HG03442 (cell line): ENCODE data around the gene ITGB2.

Experiments
- ATAC-seq: cut with Tn5 transposase; IDR thresholded peaks from one replicate; pipeline ENCODE4 v1.9.1; 2021; ENCODE audit warnings: mild to moderate bottlenecking, moderate library complexity; ENCODE audit not compliant: unreplicated experiment

Gene ITGB2

DNA sequence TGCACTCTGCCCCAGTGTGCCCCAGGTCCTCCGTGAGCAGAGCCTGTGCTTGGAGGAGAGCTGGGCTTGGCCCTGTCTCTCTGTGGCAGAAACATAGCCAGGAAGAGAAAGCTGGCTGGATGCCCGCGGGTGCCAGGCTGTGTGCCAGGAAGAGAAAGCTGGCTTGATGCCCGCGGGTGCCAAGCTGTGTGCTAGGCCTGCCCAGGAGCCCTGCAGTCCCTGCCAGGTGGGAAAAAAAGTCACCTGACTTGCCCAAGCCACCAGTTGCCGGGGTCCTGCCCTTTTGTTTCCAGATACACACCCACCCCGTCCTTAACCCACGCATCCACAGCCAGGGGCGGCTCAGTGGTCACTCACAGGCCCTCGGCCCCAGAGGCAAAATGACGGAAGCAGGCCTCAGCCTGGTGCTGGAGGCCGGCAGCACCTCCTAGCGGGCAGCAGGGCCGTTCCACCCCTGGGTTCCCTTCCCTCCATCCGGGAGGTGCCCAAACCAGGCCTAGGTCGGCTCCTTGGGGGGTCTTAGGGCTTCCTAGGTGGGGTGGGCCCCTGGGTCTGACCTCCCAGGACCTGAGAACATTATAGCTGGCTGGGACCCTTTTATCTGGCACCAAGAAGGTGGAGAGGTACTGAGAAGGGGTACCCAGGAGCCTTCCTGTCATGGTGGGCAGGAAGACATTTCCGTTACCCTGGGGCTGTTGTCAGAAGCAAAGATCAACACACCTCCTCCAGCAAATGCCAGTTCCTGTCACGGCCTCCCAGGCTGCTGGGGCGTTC, 9.1 kb downstream of the ITGB2 start:
- ATAC-seq, result no peak

- ATAC-seq, result no peak
Observed at GRCh38 chr21:44911068-44911383, 9.7 kb downstream of the ITGB2 start.

GRCh38 chr21:44910229-44911067, 10.3 kb downstream of the ITGB2 start:
- ATAC-seq, result no peak

DNA sequence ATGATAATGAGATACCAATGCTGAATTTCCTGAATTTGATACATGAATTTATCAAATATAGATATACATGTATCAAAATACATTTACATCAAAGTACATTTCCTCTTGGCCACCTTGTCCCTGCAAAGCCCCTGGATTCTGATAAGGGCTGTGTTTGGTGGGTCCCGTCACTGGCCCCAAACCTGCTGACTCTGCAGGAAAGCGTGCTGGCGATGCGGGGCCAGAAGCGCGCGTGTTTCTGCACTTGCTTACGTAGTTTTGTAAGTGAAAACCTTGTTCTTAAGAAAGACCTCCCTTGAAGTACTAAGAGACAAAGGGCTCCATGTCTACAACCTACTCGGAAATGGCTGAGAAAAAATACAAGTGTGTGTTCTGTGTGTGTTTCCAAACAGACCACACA, 11.0 kb downstream of the ITGB2 start:
- no peak for ATAC-seq

GRCh38 chr21:44908908-44909307, 11.8 kb downstream of the ITGB2 start:
- no peak for ATAC-seq

GRCh38 chr21:44907966-44908895, 12.5 kb downstream of the ITGB2 start:
- ATAC-seq, result no peak

DNA sequence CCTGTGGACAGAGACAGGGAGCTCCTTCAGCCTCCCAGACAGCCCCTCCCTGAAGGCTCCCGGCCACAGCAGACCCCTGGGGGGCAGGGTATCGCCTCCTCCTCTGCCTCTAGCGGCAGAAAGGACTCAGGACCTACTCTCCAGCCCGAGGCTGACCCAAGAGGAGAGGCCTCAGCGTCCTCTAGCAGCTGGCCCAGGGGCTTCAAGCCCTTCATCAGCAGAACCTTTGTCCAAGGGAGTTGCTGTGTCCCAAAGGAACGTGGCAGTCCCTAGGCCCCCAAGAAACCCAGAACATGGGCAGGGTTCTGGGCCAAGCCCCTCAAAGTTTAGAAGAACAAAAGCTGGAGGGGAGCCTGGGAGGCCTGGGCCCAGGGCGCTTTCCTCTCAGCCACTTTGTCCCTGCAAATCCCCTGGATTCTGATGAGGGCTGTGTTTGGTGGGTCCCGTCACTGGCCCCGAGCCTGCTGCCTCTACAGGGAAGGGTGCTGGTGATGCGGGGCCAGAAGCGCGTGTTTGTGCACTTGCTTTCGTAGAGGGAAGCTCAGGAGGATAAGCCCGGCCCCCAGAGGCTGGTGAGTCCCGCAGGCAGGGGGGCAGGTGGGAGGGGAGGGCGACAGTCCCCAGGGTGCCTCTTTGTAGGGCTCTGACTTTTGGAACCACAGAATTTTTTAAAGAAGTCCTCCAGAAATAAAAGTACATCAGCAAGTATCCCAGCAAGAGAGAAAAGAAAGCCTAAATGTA, 13.3 kb downstream of the ITGB2 start:
- no peak for ATAC-seq

DNA sequence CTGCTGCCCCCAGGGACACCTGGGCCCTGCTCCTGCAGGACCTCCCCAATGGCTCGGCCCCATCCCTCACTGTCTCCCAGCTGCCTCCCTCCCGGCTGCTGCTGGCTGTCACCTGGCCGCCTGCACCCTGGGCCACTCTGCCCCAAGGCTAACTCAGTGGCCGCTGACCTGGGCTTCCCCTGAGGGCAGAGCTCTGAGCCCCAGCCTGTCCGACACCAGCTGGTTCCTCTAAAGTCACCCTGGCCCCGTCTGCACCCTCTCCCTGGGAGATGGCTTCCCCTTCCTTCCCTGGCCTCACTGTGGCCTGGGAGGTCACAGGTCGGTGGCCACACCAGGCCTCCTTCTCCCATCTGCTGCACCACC, 15.0 kb downstream of the ITGB2 start:
- no peak for ATAC-seq

DNA sequence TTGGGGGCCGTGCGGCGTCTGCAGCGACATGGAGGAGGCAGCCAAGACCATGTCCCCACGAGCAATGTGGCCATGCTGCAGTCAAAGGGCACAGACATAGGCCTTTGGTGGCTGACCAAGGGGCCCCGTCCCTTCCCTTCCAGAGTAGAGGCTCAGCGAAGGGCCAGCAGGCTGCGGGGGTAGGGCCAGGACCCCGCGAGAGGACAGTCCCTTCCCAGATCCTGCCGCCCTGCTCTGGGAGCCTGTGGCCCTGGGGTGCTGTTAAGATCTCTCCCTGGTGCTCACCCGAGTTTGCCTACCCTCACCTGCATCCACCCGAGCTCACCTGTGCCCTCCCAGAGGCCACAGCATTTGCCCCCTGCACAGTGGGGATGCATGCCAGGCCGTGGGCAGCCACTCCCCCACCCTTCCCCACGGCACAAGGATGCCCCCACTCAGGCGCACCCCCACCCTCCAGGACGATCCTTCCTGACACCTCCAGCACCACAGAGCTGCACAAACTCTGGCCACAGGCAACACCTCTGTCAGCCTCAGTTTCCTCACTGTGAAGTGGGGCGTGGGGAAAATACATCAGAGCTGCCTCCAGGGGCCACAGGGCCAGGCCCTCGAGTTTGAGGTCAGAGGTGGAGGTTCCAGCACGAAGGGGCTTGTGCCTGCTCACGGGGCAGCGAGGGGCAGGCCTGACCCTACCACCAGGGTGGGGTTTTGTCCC, 15.5 kb downstream of the ITGB2 start:
- ATAC-seq, result no peak

DNA sequence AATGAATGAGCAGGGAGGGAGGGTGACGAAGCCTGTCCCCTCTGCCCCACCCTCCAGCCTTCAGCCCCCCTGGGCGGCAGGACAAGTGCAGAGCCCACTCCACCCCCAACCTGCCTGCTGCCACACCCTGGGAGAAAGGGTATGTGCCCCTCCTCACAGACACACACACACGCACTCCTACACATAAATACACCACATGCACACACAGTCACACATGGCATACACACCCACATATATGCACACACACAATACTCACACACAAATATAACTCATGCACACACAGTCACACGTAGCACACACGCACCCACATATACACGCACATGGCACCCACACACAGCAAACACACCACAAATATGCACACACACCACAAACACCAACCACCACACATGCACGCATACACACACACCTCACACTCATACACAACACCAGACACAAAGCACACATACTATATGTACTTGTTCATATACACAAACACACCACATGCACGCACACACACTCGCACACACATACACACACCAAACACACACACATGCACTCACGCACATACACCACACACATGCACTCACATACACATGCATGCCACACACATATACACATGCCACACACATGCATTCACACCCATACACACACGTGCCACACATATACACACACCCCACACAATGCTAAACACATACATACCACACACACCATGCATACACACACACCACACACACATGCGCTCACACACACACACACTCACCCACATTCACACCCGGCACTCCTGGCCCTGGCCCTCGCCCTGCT, 16.4 kb downstream of the ITGB2 start:
- ATAC-seq, result no peak

DNA sequence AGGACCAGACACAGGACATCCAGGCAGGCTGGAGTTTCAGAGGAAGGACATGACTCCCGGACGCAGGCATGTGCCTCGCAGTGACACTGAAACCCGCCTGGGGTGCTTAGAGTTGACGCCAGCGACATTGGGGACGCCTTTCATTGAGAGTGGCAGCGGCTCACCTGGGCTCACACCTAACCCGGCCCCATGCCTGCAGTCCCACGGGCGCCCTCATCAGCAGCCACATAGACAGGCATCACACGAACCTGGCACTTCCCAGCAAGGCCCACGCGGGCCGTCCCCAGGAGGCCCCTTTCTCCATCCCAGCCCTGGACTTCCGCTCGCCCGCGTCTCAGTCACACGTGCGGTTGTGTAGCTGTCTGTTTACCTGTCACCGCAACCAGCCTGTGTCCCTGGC, 17.0 kb downstream of the ITGB2 start:
- no peak for ATAC-seq

DNA sequence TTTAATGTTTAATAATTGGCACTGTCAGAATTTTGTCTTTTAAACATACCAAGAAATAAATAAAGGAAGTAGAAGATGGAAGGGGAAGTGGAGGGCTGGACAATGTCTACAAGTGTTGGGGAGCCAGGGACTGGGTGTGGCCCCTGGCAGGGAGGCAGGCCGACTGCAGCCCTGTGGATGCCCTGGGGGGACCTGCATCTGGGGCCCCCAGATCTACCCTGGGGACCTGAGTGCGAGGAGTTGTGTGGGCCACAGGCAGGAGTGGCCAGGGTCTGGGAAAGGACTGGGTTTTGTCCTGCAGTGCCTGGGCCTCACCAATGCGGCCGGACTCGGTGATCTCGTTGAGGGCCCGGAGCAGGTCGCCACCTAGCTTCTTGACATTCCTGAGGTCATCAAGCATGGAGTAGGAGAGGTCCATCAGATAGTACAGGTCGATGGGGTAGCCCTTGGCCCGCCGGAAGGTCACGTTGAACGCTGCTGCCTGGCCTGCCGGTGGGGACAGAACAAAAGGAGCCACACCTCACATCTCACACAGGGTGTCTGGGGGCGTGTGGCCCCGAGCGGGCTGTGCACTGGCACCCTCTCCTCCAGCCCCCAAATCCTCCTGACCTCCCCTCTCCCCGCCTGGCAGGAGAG, 17.5 kb downstream of the ITGB2 start:
- no peak for ATAC-seq

- no peak for ATAC-seq
Observed at GRCh38 chr21:44902268-44903049, 18.2 kb downstream of the ITGB2 start.

GRCh38 chr21:44901391-44902074, 19.2 kb downstream of the ITGB2 start:
- no peak for ATAC-seq

- no peak for ATAC-seq
Observed at GRCh38 chr21:44900559-44901251, 20.0 kb downstream of the ITGB2 start.

- ATAC-seq, result no peak
Observed at GRCh38 chr21:44899768-44900558, 20.7 kb downstream of the ITGB2 start.
